Activated T-helper 9 cell treated with anti-CD3 and anti-CD28 coated beads, Interleukin-2, amount 50 U/mL, for 16 hours (primary cell): ENCODE measurements around the gene CALM1.

Experiments
- DNase-seq: peaks from one replicate; pipeline ENCODE4 v3.0.0-alpha.2; 2020; ENCODE audit warnings: low read depth

The CALM1 gene

GRCh38 chr14:90443161-90444076, 46.6 kb downstream of the CALM1 start:
- DNase-seq, result no peak

- DNase-seq, result no peak
Measured at GRCh38 chr14:90444077-90444696, 47.4 kb downstream of the CALM1 start.

- DNase-seq, result no peak
Measured at GRCh38 chr14:90445011-90445410, 48.2 kb downstream of the CALM1 start.

DNA sequence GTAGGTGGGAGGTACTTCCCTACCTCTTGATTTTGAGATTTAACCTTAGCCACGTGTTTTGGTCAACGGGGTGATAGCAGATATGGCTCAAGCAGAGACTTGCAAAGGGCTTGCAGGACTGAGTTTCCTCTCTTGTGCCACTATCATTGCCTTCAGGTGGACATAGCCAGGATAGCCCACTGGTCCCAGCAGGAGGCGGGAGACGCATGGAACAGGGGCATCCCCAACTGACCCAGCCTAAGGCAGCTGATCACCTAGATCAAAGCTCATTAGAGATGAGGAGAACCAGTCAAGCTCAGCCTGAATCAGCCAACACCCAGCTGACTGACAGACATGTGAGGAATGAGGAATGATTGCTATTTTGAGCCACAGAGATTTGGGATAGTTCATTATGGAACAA, 49.6 kb downstream of the CALM1 start:
- no peak for DNase-seq

DNA sequence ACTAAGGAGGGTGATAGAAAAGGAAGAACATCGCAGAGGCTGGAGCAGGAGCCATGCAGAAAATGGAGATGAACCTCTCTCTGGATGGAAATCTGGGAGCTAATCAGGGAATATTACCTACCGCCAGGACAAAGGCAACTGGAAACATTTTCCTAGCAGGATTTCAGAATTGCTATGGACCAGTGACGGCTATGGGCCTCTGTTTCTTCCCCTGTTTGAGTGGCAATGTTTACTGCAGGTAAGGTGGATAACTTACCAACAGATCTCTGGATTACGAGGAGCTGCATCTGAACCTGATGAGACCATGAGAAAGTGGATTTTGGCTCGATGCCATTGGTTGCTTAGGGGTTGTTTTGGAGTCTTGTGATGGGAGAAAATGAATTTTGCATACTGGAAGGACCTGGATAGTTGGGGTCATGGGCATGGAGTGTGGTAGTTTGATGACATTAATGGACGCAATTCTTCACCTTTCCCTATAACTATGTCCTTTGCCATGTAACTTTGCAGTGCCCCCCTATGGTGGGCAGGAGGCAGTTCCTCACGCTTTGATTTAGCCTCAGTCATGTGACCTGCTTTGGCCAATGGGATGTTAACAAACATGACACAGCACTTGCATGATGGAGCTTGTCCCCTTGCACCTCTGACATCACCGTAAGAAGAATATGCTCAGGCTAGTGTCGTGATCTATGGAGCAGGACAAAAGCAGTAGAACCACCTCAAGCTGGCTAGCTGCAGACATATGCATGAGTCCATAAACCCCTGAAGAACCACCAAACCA, 51.1 kb downstream of the CALM1 start:
- DNase-seq, result no peak

DNA sequence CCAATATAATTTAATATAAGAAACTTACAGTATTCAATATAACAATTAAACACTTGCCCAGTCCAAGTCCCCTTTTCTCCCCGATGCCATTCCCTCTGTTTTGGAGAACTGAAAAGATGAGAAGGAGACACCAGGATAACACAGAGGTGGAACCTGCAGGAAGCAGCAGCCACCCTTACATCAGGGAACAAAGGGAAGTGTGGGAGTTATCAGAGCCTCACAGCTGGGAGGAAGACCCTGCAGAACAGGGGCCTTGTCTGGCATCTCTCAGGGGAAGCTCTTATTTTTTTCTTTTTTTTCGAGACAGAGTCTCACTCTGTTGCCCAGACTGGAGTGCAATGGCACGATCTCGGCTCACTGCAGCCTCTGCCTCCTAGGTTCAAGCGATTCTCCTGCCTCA, 52.6 kb downstream of the CALM1 start:
- DNase-seq, result no peak

DNA sequence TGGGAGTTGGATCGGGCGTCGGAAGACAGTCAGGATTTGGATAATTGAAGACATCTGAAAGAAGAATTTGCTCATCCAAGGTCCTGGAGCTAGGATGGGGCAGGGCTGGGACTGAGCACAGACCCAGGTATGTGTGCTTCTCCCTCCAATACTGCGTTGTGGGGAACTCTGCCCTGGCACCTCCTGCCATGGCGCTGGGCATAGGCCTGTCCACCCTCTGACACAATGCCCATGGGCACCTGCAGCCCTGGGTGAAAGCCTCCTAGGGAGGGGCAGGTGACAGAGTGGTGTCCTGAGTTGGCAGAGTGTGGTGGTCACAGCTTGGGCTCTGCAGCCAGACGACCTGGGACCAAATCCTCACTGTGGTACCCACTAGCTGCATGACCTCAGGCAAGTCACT, 53.3 kb downstream of the CALM1 start:
- no peak for DNase-seq

DNA sequence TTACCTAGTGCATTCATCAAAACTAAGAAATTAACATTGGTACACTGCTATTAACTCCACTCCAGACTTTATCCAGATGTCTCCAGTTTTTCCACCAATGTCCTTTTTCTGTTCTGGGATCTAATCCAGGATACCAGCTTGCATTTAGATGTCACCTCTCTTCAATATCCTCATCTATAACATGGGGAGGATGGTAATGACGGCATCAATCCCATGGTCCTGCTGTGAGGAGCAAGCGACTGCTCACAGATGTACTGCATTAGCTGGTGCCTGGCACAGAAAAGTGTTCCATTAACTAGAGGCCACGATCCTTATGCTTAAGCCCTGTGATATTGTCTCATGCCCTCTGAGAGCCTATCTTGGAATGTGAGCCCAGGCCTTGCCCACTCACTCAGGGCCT, 53.8 kb downstream of the CALM1 start:
- no peak for DNase-seq

DNA sequence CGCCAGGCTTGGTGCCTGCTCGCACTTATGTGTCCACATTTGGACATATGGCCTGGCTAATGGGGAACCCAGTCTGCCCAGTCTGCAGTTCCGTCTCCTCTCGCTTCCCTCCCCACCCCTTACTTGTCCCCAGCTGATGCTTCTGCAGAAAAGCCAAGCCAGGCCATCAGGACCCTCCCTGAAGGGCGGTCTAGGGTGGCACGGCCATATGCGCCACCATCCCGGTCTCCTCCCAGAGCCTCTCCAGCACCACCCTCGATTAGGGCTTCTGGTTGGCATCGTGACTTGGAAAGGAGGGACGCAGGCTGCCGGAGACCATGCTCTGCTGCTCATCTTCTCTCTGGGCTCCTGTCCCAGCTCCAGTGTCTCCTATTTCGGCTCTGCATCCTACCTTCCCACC, 54.6 kb downstream of the CALM1 start:
- DNase-seq, result no peak

GRCh38 chr14:90451961-90452360, 55.1 kb downstream of the CALM1 start:
- DNase-seq, result no peak

- no peak for DNase-seq
Measured at GRCh38 chr14:90452366-90452765, 55.5 kb downstream of the CALM1 start.

- no peak for DNase-seq
Measured at GRCh38 chr14:90453401-90453951, 56.6 kb downstream of the CALM1 start.

DNA sequence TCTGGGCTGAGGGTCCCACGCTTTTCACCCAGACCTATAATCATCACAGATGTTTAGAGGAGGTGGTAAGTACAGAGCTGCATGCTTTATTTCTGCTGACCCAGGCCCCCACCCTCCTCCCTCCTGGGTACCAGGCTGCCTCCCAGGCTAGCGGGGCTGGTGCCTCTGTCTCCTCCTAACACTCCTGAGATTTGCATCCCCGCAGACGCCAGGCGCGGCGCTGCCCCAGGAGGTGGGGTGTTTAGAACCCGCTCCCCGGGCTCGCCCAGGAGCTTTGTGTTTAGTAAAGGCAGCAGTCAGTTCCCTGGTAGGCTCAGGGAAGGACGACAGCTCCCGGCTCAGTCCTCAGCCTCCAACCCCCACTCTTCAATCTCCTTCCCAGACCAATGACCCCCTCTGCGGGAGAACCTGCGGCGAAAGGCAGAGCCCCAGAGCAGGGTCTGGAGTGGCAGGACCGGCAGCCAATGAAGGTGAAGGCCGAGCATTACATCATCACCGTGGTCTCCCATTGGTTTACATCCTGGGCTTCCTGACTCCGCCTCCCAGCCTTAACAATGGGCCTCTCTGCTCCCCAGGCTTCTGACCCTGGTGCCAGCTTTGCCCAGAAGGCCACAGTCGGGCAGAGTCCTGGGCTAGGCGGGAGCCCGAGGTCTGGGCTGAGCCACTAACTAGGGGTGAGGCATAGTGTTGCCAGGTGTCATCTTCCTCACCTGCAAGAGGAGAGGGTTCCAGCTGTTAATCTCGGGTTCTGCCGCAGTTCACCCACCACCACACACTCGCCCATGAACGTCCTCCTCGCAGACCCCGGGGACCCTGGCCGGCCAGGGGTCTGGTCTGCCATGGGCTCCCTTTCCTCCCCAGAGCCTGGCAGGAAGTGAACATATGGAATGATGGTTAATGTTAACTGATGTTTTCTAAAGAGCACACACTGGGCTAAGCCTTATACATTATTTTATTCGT, 57.5 kb downstream of the CALM1 start:
- no peak for DNase-seq

DNA sequence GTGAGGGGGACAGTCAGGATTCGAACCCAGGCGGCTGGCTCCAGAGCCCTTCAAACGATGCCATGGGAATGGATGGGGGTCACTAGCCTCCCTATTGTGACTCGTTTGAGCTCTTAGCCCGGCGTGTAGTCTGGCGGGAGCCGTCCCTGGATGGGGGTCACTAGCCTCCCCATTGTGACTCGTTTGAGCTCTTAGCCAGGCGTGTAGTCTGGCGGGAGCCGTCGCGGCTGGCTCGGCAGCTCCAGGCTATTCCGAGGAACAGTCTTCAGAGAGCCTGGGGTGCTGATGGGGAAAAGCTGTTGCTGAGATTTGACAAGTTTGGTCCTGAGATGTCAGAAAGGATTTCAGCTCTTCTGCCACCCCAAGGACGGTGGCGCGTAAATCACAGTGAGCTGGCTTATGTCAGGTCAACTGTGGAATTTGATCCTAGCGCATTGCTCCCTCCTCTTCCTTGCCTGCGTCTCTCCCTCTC, 58.3 kb downstream of the CALM1 start:
- DNase-seq, result no peak

- no peak for DNase-seq
Measured at GRCh38 chr14:90456551-90456950, 59.7 kb downstream of the CALM1 start.

GRCh38 chr14:90457186-90457585, 60.4 kb downstream of the CALM1 start:
- no peak for DNase-seq
